Activated CD8-positive, alpha-beta memory T cell treated with anti-CD3 and anti-CD28 coated beads for 48 hours (primary cell): ENCODE data around the gene HMCN2.

Experiments
- DNase-seq, 3 experiments: peaks; one replicate each; pipeline ENCODE4 v3.0.0-alpha.2; 2020; ENCODE audit warnings: low read depth in 2 of 3, low spot score in 2 of 3

The HMCN2 gene, protein sequence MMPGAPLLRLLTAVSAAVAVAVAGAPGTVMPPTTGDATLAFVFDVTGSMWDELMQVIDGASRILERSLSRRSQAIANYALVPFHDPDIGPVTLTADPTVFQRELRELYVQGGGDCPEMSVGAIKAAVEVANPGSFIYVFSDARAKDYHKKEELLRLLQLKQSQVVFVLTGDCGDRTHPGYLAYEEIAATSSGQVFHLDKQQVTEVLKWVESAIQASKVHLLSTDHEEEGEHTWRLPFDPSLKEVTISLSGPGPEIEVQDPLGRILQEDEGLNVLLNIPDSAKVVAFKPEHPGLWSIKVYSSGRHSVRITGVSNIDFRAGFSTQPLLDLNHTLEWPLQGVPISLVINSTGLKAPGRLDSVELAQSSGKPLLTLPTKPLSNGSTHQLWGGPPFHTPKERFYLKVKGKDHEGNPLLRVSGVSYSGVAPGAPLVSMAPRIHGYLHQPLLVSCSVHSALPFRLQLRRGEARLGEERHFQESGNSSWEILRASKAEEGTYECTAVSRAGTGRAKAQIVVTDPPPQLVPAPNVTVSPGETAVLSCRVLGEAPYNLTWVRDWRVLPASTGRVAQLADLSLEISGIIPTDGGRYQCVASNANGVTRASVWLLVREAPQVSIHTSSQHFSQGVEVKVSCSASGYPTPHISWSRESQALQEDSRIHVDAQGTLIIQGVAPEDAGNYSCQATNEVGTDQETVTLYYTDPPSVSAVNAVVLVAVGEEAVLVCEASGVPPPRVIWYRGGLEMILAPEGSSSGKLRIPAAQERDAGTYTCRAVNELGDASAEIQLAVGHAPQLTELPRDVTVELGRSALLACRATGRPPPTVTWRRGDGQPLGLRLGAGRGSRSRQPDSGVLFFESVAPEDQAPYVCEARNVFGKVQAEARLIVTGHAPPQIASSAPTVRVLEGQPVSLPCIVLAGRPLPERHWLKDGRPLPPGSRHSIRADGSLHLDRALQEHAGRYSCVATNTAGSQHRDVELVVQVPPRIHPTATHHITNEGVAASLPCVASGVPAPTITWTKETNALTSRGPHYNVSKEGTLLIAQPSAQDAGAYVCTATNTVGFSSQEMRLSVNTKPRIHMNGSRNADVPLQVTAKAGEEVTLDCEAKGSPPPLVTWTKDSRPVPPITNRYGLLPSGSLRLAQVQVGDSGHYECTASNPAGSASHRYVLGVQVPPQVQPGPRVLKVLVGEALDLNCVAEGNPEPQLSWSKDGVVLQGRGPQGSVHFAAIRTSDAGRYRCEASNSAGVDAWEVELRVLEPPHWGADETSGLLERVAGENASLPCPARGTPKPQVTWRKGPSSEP (N-terminal part only)

DNA sequence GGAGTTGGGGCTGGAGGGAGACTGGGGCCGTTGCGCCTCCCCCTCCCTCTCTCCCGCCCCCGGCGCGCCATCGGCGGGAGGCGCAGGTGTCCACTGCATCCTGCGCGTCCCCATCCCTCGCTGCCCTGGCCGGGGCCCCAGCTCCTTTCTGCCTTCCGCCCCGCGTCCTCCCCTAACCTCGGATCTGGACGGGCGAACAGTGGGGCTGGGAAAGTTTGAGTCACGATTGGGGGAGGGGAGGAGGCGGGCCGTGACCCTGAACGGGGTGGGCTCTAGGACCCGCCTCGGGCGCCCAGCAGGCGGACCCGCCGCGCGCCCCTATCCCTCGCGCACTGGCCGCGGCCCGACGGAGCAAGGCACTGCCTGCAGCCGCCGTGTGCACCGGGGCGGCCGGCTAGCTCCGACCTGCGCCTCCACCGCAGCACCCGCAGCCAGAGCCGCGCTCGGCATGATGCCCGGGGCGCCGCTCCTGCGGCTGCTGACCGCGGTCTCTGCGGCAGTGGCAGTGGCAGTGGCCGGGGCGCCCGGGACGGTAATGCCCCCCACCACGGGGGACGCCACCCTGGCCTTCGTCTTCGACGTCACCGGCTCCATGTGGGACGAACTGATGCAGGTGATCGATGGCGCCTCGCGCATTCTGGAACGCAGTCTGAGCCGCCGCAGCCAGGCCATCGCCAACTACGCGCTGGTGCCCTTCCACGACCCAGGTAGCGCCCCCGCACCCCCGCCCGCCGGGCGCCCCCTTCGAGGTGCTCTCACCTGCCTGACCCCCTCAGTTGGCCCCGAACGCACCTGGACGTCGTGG is at the start of gene HMCN2:
Gene HMCN2 (plus strand): TSS at position 330 of the 805 bp plus-strand sequence. CDS start 119 bp downstream, at position 449.
- no peak for DNase-seq

DNA sequence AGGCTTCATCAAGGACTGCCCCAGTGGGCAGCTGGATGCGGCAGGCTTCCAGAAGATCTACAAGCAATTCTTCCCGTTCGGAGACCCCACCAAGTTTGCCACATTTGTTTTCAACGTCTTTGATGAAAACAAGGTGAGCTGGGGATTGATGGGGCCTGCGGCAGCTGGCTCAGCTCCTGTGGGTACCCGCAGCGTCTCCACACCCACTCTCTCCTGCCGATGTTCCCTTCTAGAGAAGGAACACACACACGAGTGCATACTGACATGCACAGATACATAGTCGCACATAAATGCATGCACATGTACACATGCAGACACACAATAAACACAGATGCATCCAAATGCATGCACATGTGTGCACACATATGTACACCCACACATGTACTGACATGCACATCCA is 47.7 kb upstream of the HMCN2 start:
- DNase-seq = no peak

DNA sequence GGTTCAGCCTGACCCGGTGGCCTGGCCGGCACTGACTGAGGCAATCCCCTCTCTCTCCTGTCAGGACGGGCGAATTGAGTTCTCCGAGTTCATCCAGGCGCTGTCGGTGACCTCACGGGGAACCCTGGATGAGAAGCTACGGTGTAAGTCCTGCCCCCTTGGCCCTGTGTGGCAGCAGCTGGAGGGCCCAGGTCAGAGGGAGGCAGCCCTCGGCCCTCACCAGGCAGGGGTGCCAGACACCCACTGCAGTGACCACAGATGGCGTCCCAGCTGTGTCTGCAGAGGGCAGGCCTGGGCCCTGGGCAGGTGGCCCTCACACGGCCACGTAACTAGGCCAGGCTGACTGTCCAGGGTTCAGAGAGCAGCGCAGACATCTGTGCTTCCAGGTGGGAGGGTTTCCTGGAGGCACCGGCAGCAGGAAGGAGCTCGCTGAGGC is 45.9 kb upstream of the HMCN2 start:
- no peak for DNase-seq

DNA sequence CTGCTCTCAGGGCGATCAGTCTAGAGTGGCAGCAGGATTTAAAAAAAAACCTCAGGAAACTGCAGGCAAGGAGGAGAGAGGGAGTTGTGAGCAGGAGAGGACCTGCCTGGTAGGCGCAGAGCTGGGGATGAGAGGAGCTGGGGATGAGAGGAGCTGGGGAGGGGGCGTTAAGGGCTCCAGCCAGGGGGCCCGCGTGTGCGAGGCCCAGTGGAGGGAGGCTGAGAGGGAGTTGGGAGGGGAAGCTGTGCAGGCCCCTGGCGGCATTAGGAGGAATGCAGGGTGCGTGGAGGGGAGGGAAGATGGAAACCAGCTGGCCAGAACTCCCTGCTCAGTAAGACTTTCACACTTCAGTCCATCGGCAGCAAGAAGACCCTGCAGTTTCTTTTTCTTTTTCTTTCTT is 45.2 kb upstream of the HMCN2 start:
- DNase-seq = no peak

DNA sequence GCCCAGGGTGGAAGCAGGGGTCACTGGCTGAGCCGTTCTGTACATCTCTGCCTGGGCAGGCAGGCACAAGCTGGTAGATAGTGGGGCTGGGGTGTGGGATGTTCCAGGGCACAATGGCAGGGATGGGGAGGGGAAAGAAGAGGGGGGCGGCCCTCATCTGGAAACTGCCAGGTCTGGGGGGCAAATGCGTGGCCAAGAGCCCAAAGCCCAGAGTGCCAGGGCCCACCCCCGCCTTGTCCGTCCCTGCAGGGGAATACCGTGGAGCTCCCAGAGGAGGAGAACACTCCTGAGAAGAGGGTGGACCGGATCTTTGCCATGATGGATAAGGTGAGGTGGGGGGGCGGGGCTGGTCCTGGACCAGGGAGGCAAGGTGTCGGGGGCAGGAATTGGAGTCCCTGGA is 42.7 kb upstream of the HMCN2 start:
- DNase-seq = no peak

DNA sequence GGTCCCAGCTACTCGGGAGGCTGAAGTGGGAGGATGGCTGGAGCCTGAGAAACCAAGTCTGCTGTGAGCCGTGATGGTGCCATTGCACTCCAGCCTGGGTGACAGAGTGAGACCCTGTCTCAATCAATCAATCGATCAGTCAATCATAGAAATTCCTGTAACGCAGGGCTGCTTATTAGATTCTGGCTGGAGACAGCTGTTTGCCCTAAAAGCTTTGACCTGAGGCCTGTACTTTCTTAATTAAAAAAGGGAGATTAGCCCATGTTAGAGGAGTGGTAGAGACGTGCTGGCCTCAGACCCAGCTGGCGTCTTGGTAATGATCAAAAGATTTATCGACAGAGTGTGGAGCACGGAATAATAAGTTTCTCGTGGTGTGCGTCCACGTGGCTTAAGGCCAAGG is 40.5 kb upstream of the HMCN2 start:
- DNase-seq = no peak

DNA sequence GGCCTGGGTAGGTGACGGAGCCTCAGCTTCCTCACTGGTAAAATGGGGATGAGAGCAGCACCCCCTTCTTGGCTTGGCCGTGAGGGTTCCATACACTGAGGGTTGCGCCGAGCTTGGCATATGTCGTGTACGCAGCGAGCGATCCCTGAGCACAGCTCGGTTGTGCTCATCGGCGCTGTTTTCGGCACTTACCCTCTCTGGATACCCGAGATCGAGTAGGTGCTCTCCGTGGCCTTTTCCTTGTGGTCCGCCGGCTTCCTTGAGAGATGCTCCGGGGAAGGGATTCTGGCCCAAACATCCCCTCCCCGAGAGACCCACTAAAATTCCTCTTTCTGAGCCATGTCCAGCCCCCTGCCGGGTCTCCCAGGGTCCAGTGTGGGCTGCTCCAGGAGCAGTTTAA is 40.0 kb upstream of the HMCN2 start:
- no peak for DNase-seq

DNA sequence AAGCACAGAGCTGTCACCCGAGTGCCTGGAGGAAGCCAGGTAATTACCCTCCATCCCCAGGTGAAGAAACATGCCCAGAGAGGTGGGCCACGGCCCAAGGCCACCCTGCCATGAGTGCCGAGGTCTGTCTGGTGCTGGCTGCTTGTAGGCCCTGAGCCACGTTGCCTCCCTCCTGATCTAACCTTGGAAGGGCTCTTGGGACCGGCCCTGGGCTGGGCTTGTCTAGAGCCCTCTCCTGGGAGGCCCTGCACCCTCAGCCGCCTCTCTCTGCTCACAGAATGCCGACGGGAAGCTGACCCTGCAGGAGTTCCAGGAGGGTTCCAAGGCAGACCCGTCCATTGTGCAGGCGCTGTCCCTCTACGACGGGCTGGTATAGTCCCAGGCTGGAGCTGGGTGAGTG is 39.4 kb upstream of the HMCN2 start:
- DNase-seq = no peak

DNA sequence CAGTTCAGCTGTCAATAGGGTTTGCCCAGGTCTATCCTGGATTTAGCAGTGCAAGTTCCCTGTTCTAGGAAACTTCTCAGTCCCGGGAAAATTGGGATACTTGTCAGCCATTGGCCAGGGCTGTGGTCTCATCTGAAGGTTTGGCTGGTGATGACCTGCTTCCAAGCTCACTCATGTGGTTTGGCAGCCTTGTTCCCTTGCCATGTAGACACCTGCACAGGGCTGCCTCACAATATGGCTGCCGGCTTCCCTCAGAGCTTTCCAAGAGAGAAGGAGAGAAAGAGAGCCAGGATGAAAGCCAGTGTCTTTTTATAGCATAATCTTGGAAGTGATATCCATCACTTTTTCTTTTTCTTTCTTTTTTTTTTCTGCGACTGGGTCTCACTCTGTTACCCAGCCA is 37.7 kb upstream of the HMCN2 start:
- DNase-seq = no peak

DNA sequence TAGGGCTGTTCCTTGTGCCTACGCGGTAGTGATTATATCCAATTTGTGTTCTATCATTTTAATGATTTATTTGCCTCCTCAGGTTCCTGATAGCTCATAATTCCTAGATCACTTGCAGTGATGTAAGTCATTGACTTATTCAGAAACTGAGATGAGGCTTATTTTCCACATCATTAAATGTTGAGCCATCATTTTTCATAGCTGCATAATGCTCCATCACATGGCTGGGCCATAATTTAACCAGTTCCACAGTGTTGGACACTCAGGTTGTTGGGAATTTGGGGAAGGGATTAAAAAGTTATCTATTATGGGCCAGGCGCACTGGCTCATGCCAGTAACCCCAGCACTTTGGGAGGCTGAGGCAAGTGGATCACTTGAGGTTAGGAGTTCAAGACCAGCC is 35.8 kb upstream of the HMCN2 start:
- DNase-seq = no peak

DNA sequence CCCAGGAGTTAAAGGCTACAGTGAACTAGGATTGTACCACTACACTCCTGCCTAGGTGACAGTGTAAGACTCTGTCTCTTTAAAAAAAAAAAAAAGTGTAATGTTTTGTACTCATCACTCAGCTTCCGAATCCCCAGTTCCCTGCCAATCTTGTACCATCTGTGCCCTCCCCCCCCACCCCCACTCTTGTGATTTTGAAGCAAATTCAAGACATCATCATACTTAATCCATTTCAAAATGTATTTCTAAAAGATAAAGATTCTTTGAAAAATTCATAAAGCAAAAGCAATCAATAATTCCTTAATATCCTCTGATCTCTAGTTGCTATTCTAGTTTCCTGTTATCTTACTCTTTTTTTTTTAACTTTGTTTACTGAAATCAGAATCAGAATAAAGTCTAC is 34.9 kb upstream of the HMCN2 start:
- DNase-seq = no peak

DNA sequence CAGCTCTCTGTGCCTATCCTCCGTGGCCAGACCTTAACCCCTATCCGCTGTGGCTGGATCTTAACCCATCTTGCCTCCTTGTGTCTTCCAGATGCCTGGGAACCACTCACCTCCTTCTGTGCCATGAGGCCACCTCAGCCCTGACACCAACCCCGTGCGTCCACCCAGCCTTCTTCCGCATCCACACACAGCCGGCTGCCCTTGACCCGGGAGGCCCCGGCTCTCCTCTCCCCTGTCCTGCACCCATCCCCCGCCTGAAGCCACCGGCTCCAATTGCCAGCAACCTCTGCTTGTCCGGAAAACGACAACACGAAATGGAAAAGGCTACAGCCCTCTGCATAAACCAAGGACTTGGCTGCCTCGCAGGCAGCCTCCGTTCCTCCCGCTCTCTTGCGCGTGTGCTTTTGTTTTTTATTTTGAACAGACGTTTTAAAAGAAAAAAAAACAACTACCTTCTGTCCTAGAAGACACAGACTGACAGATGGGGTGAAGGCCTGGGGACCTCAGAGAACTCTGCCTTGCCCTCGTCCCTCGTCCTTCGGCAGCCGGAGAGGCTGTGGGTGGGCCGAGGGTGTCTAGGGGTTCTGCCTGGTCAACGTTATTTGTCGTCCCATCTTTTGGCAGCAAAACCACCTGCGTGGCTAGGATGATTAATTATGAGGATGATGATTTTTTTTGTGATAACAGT is 32.5 kb upstream of the HMCN2 start:
- DNase-seq = no peak

DNA sequence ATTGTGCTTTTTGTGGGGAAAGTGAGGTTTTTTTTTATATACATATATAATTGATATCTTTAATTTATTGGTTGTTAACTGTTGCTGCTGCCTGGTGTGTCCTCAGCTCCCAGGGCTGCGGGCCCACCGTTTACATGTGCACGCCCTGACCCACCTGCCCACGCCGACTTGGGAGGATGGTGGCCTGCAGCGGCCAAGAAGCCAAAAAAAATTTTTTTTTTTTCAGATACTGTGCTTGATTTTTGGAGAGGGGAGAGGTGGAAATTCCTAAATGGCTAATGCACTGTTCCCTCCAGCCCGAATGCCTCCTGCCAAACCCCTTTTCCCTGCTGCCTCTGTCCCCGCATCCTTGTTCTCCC is 32.0 kb upstream of the HMCN2 start:
- DNase-seq = no peak

DNA sequence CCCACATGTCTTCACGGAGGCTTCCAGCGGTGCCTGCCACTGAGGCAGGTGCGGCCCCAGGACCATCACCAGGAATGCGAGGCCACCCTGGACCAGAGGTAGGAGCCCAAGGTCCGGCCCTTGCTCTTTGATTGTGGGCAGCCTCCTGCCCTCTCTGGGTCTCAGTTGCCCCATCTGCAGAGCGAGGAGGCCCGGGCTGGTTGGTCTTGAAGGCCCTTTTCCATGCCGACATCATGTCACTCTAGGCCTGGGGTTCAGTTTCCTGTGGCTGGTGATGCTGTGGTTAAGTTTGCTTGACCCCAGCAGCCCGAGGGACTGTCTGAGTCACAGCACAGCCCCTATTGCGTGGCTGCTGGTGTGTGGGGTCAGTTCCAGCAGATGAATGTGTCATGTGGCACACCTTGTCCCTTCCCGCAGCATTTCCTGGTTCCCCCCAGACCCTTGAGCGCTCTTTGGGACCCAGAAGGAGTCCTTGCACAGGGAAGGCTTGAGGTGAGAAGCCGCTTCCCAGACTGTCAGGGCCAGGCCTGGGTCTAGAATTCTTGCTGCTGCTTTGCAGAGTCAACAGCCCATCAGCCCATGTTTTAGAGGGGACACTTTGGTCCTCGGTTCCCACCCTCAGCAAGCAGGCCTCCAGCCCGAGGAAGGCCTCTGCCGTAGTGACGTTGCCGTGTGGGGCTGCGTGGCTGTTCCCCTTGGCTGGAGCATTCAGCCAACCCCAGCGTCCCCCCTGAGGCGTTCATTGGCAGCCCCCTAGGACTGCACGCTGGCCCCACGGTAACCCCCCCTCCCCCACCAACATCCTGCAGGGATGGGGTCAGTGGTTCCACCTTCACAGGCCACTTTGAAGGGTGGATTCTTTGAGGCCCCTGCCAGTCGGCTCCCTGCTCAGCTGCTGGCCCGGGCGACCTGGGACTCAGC is 31.0 kb upstream of the HMCN2 start:
- DNase-seq = no peak

DNA sequence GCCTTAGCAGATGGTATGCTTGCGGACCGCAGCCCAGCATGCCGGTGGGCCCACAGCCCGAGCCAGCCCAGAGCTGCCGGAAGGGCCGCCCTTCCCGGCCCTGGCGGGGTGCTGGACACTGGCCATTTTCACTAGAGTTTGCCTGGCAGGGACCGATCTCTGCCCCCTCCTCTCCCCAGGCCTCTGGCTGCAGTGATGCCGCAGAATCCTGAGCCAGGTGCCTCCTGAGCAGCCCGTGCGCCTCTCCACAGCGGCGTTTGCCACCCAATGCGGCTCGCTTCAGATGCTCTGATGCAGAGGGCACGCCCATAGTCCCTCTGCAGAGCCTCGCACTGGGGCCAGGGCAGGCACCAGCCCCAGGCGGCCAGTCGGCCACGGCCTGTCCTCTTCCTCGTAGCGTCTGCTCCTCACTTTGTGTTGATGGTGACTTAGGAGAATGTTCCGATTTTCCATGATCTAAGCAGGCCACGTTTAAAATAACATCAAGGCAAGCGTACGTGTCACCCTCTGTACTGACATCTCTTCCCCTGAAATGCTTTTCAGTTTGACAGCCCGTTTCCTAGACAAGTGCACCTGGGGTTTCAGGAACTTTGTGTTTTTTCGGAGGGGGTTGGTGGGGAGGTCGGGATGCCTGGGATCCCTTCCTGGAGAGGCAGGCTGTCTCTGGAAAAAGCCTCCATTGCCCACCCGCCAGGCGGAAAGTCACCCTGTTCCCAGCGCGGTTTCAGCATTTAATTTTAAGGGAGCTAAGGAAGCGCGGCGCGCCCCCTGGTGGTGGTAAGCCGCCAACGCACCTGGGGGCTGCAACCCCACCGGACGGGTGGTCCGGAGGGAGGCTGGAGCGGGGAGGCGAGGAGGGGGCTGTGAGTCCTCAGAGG is 29.8 kb upstream of the HMCN2 start:
- peak; percentile 28 to 69 (median 63) for DNase-seq

DNA sequence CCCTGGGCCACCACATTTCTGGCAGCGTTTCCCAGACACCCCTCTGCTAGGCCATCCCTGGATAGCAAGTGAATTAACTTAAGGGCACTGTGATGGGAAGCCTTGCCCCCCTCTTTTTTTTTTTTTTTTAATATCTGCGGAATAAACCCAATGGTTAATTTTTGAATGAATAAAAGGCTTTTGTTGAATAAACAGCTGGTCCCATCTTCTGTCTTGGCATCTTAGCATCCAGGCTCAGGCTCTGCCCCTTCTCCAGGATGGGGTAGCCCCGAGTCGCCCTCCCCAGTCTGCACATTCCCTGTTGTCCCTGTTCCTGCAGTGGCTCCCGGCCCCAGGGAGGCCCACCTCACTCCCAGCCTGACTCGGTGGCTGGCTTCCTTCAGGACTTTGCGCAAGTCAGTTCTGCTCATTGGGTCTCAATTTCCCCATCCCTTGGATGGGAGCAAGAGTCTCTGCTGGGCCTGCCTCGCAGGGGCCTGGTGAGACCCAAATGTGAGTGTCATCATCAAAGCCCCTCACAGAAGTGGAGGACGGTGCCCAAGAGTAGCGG is 29.0 kb upstream of the HMCN2 start:
- DNase-seq = no peak

DNA sequence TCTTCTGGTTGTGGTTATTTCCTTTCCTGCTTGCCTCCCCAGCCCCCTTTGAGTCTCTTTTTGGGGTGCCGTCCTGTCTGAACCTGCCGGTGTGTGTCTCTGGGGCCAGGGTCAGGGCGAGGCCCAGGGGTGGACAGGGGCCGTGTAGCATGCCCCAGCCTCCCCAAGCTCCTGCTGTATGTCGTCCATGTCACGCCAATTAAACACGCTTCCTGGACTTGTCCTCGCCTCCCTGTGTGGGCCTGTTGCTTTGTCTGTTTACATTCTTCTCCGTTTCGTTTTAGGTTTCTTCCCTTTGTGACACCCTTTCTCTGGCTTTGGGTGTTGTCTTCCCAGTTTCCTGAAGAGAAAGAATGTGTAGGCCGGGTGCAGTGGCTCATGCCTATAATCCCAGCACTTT is 28.5 kb upstream of the HMCN2 start:
- no peak for DNase-seq
